Suprapubic skin (tissue), 4 donors: ENCODE data around the gene SAMD11.

Experiments used
- EP300 ChIP-seq: sonication (generic); formaldehyde crosslinking; IDR thresholded peaks from one replicate; pipeline ENCODE4 v1.6.1; 2017; ENCODE audit warnings: antibody characterized with exemption
- POLR2A ChIP-seq, 2 donors: fragments of 450-650 bp; IDR thresholded peaks; one replicate each; pipeline ENCODE4 v1.6.1; 2017; ENCODE audit warnings: antibody characterized with exemption in 2 of 2, mild to moderate bottlenecking in 2 of 2, moderate library complexity in 2 of 2
- POLR2AphosphoS5 ChIP-seq, 3 donors: sonication (generic); formaldehyde crosslinking; IDR thresholded peaks; one replicate each; pipeline ENCODE4 v1.6.1; 2017; ENCODE audit warnings: antibody characterized with exemption in 3 of 3
- TF ChIP-seq, protein P1 (sequence below), 2 donors: fragments of 200-600 bp in 1 of 2; fragments of 450-650 bp in 1 of 2; sonication (generic) in 1 of 2; IDR thresholded peaks; one replicate each; pipeline ENCODE4 v1.5.1; 2016 to 2019; ENCODE audit warnings: antibody characterized with exemption in 2 of 2, mild to moderate bottlenecking in 1 of 2, moderate library complexity in 1 of 2

- no peak for TF ChIP-seq POLR2AphosphoS5 (IDR thresholded peaks at IDR 0.05)
- TF ChIP-seq, protein P1, sequence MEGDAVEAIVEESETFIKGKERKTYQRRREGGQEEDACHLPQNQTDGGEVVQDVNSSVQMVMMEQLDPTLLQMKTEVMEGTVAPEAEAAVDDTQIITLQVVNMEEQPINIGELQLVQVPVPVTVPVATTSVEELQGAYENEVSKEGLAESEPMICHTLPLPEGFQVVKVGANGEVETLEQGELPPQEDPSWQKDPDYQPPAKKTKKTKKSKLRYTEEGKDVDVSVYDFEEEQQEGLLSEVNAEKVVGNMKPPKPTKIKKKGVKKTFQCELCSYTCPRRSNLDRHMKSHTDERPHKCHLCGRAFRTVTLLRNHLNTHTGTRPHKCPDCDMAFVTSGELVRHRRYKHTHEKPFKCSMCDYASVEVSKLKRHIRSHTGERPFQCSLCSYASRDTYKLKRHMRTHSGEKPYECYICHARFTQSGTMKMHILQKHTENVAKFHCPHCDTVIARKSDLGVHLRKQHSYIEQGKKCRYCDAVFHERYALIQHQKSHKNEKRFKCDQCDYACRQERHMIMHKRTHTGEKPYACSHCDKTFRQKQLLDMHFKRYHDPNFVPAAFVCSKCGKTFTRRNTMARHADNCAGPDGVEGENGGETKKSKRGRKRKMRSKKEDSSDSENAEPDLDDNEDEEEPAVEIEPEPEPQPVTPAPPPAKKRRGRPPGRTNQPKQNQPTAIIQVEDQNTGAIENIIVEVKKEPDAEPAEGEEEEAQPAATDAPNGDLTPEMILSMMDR (IDR thresholded peaks at IDR 0.05), result no peak
- no peak for TF ChIP-seq POLR2A (IDR thresholded peaks at IDR 0.05)
- no peak for TF ChIP-seq EP300
Measured at GRCh38 chr1:984476-984814, 60.7 kb downstream of the SAMD11 start.
